HEK293T (cell line): ENCODE data around the gene RFC4.
A peak's percentile ranks its signal among the peaks of the same experiment; 100 is the strongest.

Experiments used
- CTCF ChIA-PET: fragments of 350-600 bp; formaldehyde crosslinking; extraction: SDS; loops from one replicate; lab custom pipeline; 2021; ENCODE audit warnings: antibody characterized with exemption, inconsistent platforms; lab: Yijun Ruan, JAX
- POLR2A ChIA-PET: fragments of 350-600 bp; formaldehyde crosslinking; extraction: SDS; loops from one replicate; lab custom pipeline; 2020; ENCODE audit warnings: antibody characterized with exemption, inconsistent platforms; lab: Yijun Ruan, JAX
- DNase-seq: peaks from one replicate; pipeline ENCODE4 v3.0.0; 2012; ENCODE audit warnings: mixed read lengths; ENCODE audit errors: extremely low spot score
- ARNT ChIP-seq: fragments of 450-650 bp; IDR thresholded peaks from 2 replicates; pipeline ENCODE4 v1.6.1; 2017; ENCODE audit warnings: mild to moderate bottlenecking
- BHLHE40 ChIP-seq: fragments of 450-650 bp; IDR thresholded peaks from 2 replicates; pipeline ENCODE4 v1.6.1; 2016; ENCODE audit warnings: mild to moderate bottlenecking, moderate library complexity, borderline replicate concordance
- CTBP1 ChIP-seq: fragments of 450-650 bp; IDR thresholded peaks from 2 replicates; pipeline ENCODE4 v1.6.1; 2016; ENCODE audit warnings: borderline replicate concordance
- ELF4 ChIP-seq: fragments of 450-650 bp; IDR thresholded peaks from 2 replicates; pipeline ENCODE4 v1.6.1; 2017; ENCODE audit warnings: antibody characterized with exemption
- FOXA1 ChIP-seq: fragments of 450-650 bp; IDR thresholded peaks from 2 replicates; pipeline ENCODE4 v1.6.1; 2016; ENCODE audit warnings: mild to moderate bottlenecking
- FOXK2 ChIP-seq: fragments of 450-650 bp; IDR thresholded peaks from 2 replicates; pipeline ENCODE4 v1.6.1; 2016; ENCODE audit warnings: mild to moderate bottlenecking
- FOXM1 ChIP-seq: fragments of 450-650 bp; IDR thresholded peaks from 2 replicates; pipeline ENCODE4 v1.6.1; 2017; ENCODE audit warnings: mild to moderate bottlenecking, borderline replicate concordance
- HDGF ChIP-seq: fragments of 450-650 bp; IDR thresholded peaks from 2 replicates; pipeline ENCODE4 v1.6.1; 2017; ENCODE audit warnings: antibody characterized with exemption, borderline replicate concordance
- L3MBTL2 ChIP-seq: fragments of 450-650 bp; conservative IDR thresholded peaks from 2 replicates; pipeline ENCODE4 v1.6.1; 2016; ENCODE audit warnings: mild to moderate bottlenecking
- LEF1 ChIP-seq: fragments of 450-650 bp; IDR thresholded peaks from 2 replicates; pipeline ENCODE4 v1.6.1; 2017; ENCODE audit warnings: mild to moderate bottlenecking, borderline replicate concordance
- NFRKB ChIP-seq: fragments of 450-650 bp; IDR thresholded peaks from 2 replicates; pipeline ENCODE4 v1.6.1; 2016; ENCODE audit warnings: mild to moderate bottlenecking, moderate library complexity
- PKNOX1 ChIP-seq: fragments of 450-650 bp; IDR thresholded peaks from 2 replicates; pipeline ENCODE4 v1.6.1; 2016
- SP1 ChIP-seq: fragments of 450-650 bp; IDR thresholded peaks from 2 replicates; pipeline ENCODE4 v1.6.1; 2017
- SUZ12 ChIP-seq: fragments of 450-650 bp; IDR thresholded peaks from 2 replicates; pipeline ENCODE4 v1.6.1; 2016; ENCODE audit warnings: mild to moderate bottlenecking
- TARDBP ChIP-seq: fragments of 450-650 bp; IDR thresholded peaks from 2 replicates; pipeline ENCODE4 v1.6.1; 2016
- ZNF384 ChIP-seq: fragments of 450-650 bp; IDR thresholded peaks from 2 replicates; pipeline ENCODE4 v1.6.1; 2016

RFC4 gene

GRCh38 chr3:186832276-186832675, 26.0 kb upstream of the RFC4 start:
- CTCF ChIA-PET, result no interaction called here
- TF ChIP-seq LEF1 (no peak), FOXA1 (no peak), ZNF384 (no peak), CTBP1 (no peak), FOXK2 (no peak), ELF4 (no peak), ARNT (no peak), BHLHE40 (no peak), FOXM1 (no peak), NFRKB (no peak), L3MBTL2 (no peak), SP1 (no peak), HDGF (no peak), SUZ12 (no peak), PKNOX1 (no peak), TARDBP (no peak)
- no peak for DNase-seq

DNA sequence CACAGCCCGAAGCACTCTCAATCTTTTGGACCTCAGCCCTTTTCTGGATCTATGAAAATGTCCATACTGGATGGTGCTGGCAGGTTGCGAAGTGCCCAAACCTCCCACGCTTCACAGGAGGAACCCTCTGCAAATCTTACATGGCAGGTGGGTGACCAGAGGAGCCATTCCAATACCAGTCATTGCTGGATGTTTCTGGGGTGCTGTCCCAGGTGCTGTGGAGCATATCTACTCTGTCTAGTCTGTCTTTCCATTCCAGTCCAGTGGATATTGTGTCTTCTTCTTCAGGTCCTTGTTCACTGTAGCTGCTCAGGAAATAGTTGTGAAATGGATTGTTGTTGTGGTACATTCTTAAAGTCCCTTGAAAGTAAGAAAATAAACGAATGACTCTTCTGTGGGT, 25.5 kb upstream of the RFC4 start:
- DNase-seq, result no peak
- ChIA-PET CTCF (no interaction called here), POLR2A (no interaction called here)
- TF ChIP-seq TARDBP (no peak), NFRKB (no peak)

More at GRCh38 chr3:186832276-186832675, 26.0 kb upstream of the RFC4 start:
- POLR2A ChIA-PET, result no interaction called here

GRCh38 chr3:186828340-186828739, 22.1 kb upstream of the RFC4 start:
- DNase-seq, result no peak
- ChIA-PET CTCF (interaction anchor here (0.6 kb wide), 1 partner anchor 239 kb away, joined by 5 read pairs; no protein-coding TSS in a partner anchor), POLR2A (interaction anchor here (1.0 kb wide), 1 partner anchor 23 kb away, joined by 3 read pairs; no protein-coding TSS in a partner anchor)
- TF ChIP-seq ELF4, result no peak
- TF ChIP-seq LEF1, result no peak
- no peak for TF ChIP-seq ARNT
- no peak for TF ChIP-seq CTBP1
- TF ChIP-seq FOXM1, result no peak
- TF ChIP-seq SP1, result no peak
- no peak for TF ChIP-seq HDGF
- TF ChIP-seq SUZ12, result no peak
- no peak for TF ChIP-seq BHLHE40
- TF ChIP-seq TARDBP, result no peak
- no peak for TF ChIP-seq ZNF384
- no peak for TF ChIP-seq FOXK2
- TF ChIP-seq FOXA1, result no peak
- no peak for TF ChIP-seq NFRKB
- TF ChIP-seq L3MBTL2, result no peak
- no peak for TF ChIP-seq PKNOX1

- no peak for TF ChIP-seq ARNT
- TF ChIP-seq L3MBTL2, result peak; percentile 54
- TF ChIP-seq ELF4, result no peak
- TF ChIP-seq NFRKB, result no peak
- TF ChIP-seq PKNOX1, result no peak
- TF ChIP-seq LEF1, result no peak
- no peak for TF ChIP-seq CTBP1
- no peak for TF ChIP-seq TARDBP
- ChIA-PET POLR2A (interaction anchor here (0.7 to 1.5 kb wide), 3 partner anchors 30 to 338 kb away, joined by 3 read pairs; no protein-coding TSS in a partner anchor), CTCF (interaction anchor here (0.8 kb wide), 1 partner anchor 286 kb away, joined by 3 read pairs; no protein-coding TSS in a partner anchor)
- DNase-seq, result peak; percentile 95
Observed at GRCh38 chr3:186826976-186827857, 20.9 kb upstream of the RFC4 start.

- CTCF ChIA-PET, result interaction anchor here (0.6 kb wide), 1 partner anchor 212 kb away, joined by 3 read pairs; no protein-coding TSS in a partner anchor
- DNase-seq, result no peak
Observed at GRCh38 chr3:186826410-186826975, 20.2 kb upstream of the RFC4 start.

DNA sequence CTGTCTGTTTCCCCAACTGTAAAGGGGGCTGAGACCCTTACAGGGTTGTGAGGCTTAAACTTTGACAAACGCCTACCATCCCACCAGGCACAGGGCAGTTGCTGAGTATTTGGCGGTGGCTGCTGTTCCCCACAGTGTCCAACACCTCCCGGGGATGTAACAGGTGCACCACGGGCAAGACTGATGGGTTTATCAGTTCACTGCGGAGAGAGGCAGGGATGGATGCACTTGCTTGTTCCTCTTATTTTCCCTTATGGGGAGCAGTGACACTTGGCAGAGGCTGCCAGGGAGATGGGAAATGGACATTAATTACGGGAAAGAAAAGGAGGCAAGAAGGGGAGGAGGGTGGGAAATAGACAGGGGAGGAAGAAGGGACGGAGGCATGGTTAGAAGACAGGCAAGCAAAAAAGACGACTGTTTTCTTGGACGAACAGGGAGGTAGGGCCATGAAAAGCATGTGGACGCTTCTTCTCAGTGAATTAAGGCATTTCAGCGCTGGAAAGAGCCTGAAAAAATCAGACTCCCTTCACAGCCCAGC, 19.7 kb upstream of the RFC4 start:
- TF ChIP-seq ELF4 (no peak), L3MBTL2 (no peak), FOXK2 (no peak), PKNOX1 (no peak), ZNF384 (no peak), HDGF (no peak), TARDBP (no peak), BHLHE40 (no peak), NFRKB (no peak), ARNT (no peak), SP1 (no peak), LEF1 (no peak), CTBP1 (no peak), FOXA1 (no peak)
- ChIA-PET CTCF (interaction anchor here (0.6 kb wide), 1 partner anchor 211 kb away, joined by 3 read pairs; no protein-coding TSS in a partner anchor), POLR2A (interaction anchor here (2.7 kb wide), 1 partner anchor 20 kb away, joined by 9 read pairs; the partner anchor contains the start of gene RFC4)
- DNase-seq, result no peak

More at GRCh38 chr3:186826410-186826975, 20.2 kb upstream of the RFC4 start:
- no peak for TF ChIP-seq ZNF384
- peak; percentile 56; the same call in 1 of the 2 replicates for TF ChIP-seq L3MBTL2
- POLR2A ChIA-PET, result interaction anchor here (1.3 to 2.7 kb wide), 3 partner anchors 20 to 209 kb away, joined by 3 to 9 read pairs (median 3); partner anchors contain the start of gene RFC4
